ENCODE measurements around the gene MIAT.
A peak's percentile ranks its signal among the peaks of the same experiment; 100 is the strongest.

Gene MIAT

DNA sequence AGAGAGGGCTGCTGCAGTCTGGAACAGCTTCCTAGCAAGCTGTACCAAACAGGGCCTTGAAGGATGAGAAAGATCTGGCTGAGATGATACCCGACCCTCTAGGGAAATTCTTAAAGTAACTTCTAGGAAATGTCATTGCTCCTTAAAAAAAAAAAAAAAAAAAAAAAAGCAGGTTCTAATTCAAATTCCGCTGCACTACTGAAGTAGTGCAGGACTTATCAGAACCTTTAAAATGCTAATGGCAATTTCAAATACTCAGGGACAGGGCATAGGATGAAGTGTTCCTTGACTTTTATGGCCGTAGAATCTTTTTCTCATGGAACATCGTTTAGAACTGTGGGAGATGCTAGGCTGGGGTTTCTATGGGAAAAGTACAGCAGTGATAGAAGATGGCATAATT lies 13.1 kb downstream of the MIAT start:
- DNase-seq, result no peak

DNA sequence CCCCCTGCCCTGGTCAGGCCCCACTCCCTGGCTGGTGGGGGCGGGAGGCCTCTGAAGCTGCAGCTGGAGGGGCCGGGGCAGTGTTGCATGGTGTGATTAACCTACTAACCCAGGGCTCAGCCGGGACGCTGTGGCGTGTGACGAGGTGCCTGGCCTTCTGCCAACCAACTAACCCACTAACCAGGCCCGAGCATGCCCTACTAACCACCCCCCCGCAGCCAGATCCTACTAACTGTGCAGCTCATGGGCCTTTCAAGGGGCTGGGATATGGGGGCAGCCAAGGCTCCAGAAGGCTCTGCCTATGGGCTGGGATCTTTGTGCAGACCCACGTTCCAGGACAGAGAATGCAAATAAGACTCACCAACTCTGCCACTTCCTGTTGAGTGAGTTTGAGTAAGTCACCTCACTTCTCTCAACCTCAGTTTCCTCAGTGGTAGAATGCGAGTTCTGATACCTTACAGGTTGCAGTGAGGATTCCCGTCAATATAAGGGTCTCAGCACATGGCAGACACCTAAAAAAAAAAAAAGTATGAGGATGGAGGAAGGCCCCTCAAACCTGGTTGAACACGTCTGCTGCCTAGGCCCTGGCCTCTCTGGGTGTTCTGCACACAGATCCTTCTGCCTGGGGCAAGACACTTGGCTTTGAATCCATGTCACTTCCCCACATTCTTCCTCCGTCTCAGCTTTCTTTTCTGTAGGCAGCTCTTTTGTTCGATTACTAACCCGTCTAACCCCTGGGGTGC lies 14.1 kb downstream of the MIAT start:
- DNase-seq, result peak; percentile 48

DNA sequence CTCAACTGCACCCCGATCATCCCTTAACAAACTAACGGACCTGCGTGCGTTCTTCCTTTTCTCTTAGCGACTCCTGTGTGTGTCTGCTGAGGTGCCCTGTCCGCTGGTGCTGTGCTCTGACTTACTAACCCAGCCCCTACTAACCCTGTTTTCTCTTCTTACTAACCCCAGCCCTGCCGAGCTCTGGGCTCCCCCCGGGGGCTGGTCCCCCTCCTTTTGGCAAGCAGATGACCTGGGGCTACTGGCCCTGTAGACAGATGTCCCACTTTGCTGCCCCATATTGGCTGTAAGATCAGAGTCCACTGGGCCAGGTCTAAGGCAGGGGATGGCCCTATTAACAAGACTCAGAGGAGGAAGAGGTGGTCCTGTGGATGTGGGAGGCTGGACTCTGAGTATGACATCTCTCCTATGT lies 14.7 kb downstream of the MIAT start:
- no peak for DNase-seq

DNA sequence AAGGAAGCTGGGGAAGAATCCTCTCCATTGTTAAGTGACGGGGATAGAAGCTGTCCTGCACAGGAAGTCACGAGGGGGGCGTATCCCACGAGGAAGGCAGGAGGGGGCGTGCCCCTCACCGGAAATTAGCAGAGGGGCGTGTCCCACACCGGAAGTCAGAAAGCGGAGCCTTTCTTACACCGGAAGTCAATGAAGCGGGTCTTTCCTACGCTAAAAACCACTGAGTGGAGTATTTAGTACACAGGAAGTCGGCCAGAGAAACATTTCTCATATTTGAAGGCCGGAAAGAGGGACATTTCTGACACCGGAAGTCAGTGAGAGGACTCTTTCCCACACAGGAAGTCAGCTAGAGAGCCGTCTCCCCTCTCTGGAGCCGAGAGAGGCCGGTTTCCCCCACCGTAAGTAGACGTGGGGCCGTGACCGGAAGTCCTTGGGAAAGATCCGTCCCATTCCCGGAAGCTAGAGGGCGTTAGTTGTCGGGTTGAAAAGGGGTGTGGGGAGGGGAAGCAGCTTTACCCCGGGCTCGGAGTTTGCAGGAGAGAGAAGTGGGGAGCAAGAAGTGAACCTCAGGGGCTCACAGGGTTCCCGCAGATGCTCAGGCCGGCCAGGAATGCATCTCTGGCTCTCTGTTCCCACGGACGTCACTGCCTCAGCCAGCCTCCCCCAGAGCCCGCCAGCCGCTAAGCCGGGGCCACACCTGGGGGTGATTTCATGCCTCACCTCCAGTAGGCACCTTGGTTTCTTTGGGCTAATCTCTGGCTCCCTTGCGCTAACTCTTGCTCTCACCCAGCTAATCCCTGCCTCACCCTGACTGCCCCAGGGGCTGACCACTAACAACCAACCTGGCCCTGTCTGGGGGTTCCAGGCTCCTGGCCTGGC lies 15.4 kb downstream of the MIAT start:
- DNase-seq, result peak; percentile 98

DNA sequence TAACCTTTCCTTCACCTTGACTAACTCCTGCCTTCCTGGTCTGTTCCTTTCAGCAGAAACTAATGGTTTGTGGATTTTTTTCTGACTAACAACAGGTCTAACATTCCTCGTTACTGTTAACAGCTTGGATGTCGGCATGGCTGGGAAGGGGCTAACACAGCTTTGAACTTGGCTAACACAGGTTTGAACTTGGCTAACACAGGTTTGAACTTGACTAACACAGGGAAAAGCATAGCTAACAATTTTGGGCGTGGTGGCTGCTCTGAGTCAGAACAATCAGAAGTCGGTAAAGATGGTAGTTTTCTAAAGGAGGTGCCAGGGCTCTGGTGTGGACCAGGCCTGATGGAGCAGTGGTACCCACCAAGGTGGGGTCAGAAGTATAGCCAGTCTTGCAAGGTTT lies 16.1 kb downstream of the MIAT start:
- DNase-seq, result peak; percentile 46

DNA sequence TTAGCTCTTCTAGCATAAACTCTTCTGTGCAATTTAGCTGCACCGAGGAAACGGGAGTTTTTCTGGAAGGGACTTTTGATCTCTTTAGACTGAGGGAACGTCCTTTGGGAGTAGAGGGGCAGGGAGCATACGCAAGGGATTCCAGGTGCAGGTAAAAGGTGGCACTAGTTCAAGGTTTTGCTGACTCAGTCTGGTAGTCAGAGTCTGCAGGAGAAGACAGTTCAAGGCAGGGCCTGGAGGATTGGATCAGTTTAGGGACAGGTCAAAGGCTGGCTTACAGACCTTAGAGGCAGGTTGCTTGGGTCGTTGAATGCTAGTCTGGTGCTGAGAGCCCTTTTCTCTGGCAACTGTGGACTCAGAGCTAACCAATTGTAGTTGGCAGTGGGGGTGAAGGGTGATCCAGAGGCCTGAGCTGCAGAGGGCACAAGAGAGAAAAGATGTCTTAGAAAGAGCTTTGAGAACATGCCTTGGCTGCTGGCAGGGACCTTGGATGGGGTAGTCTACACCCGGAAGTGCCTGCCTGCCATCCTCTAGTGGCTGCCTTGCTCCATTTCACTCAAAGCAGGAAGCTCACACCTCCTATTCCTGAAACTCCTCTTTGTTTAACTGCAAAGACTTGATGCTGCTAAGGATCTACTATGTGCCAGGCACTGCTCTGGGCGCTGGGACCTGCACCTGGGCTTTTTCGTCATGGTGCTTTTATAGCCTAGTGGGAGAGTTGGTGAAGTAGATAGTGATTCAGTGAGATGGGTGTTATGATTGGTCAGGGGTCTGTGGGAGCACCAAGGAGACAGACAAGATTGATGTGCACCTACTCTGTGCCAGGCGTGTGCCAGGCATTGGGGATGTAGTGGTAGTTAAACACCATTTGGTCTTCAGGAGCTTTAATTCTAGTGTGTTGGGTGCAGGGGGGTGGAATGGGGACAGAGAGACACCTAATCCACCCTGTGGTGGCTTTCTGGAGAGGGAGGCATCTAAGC lies 17.1 kb downstream of the MIAT start:
- DNase-seq, result peak; percentile 48

DNA sequence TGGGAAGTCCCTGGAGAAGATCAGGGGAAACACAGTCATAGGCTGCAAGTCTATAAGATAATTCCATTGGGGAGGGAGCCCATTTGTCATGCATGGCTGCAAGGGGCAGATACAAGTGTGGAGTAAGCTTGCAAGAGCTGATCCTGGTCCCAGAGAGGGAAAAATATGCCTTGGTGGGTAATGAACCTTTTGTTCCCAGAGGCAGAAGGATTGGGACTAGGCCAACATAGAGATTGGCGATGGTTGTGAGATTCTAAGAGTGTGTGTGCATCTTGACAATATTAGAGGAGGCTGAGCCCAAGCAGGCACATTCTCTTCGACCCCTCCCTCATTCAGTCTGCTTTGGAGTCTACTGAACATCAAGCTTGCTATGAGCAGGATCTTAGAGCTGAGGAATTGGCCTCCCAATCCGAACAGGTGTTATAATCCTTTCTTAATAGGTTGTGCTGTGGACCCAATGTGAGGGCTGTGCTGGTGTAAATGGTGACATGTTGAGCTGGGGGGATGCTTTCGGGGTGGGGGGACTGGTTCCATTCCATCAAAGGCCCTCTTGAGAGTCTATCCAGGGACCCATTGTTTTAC lies 18.4 kb downstream of the MIAT start:
- no peak for DNase-seq

DNA sequence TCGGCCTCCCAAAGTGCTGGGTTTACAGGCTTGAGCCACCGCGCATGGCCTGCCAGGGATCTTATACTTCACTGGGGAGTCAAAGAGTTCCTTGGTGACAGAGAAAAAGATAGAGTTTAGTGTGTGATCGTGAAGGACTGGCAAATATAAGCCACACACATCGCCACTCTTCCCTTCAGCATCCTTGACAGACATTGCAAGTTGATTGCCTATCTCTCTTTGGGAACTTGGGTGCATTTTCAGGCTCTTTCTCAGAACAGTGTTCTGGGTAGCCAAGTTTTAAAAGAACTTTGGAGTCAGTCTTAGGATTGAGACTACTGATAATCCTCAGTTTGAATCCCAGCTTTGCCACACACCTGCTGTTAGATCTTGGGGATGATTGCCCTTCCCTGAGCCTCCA lies 19.8 kb downstream of the MIAT start:
- no peak for DNase-seq

DNA sequence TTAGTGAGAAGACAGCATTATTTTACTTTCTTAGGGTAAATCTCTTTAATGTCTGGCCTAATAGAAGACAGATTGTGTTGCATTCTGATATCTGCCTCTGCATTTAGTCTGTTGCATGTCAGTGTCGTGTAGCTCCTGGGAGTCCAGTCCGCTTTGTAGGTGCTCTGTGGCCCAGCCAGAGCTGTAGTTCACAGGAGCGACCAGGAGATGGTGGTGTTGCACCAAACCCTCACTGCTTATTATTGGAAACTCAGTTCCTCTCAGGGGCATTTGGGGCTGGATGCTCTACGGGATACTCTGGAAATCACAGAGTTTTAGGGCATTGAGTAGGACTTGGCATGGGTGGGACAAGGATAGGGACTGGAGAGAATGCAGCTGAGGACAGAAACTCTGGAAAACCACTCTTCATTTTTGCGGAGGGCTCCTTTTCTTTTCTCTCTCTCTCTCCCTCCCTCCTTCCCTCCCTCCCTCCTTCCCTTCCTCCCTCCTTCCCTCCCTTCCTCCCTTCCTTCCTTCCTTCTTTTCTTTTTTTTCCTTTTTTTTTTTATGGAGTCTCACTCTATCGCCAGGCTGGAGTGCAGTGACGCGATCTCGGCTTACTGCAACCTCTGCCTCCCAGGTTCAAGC lies 21.7 kb downstream of the MIAT start:
- peak; percentile 89 for DNase-seq

DNA sequence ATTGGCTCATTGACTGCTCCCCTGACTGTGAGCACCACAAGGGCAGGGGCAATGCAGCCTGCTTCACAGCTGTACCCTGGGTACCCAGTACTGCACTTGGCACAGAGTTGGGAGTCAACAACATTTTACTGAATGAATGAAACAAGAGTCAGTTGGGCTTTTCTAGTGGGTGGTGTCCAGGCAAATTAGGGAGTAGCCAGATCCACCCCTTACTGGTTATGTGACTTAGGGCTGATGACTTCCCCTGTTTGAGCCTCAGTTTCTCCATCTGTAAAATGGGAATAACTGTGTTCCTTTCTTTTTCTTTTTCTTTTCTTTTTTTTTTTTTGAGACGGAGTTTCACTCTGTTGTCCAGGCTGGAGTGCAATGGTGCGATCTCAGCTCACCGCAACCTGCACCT lies 23.1 kb downstream of the MIAT start:
- no peak for DNase-seq

DNA sequence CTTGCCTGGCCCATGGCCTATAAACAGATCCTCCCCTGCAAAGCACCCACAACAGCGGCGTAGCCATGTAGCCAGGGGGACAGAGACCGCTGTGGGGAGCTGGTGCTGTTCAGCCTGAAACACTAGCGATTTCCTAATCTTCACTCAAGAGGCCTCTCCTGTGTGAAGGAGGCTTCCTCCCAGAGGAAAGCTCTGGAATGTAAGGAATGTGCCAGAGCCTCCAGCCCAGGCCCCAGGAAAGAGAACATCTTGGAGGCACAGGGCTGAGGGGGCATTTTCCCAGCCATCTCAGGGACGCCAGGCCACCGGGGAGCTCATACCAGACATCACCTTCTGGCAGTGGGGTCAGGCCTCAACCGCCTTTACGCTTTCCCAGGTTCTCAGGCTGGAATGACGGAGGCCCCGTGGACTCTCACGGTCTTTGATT lies 24.0 kb downstream of the MIAT start:
- DNase-seq, result no peak

DNA sequence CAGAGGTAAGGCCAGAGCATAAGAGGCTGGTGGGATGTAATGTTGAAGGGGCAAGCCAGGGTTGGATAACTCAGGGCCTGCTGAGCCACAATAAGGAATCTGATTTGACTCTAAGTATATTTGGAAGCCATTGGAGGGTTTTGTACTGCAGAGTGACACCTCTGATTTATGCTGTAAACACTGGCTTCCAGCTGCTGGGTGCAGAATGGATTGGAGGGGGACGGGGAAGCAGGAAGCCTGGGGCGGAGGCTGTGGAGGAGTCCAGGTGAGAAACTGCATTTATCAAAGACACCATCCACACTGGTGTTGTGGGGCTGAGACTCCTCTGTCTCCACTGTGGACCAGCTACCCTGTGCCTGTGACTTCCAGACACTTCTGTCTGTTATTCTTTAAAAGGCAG lies 26.8 kb downstream of the MIAT start:
- no peak for DNase-seq

DNA sequence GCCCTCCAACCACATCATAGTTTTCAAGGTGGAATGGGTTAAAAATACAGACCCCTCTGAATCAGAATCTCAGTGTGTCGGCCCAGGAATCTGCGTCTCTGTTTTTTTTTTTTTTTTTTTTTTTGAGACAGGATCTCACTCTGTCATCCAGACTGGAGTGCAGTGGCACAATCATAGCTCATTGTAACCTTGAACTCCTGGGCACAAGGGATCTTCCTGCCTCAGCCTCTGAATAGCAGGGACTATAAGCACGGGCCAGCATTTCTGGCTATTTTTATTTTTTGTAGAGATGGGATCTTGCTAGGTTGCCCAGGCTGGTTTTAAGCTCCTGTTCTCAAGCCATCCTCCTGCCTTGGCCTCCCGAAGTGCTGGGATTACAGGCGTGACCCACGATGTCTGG lies 28.2 kb downstream of the MIAT start:
- no peak for DNase-seq

DNA sequence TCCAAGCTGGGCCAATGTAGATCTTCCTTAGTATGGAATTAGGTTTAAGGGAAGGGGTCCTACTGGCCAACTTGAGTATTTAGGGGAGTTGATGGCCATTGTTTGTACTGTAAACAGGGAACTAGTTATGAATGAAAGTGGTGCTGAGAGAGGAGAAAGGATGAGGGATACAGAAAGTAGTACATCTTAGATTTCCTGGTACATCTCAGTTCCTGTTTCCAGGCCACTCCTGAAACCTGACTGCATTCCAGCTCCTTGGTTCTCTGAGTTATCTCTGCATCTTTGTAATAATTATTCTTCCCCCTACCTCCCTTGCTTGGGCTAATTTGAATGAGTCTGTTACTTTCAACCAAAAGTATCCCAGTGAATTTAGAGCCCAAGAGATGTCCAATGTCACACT lies 30.1 kb downstream of the MIAT start:
- DNase-seq, result no peak

DNA sequence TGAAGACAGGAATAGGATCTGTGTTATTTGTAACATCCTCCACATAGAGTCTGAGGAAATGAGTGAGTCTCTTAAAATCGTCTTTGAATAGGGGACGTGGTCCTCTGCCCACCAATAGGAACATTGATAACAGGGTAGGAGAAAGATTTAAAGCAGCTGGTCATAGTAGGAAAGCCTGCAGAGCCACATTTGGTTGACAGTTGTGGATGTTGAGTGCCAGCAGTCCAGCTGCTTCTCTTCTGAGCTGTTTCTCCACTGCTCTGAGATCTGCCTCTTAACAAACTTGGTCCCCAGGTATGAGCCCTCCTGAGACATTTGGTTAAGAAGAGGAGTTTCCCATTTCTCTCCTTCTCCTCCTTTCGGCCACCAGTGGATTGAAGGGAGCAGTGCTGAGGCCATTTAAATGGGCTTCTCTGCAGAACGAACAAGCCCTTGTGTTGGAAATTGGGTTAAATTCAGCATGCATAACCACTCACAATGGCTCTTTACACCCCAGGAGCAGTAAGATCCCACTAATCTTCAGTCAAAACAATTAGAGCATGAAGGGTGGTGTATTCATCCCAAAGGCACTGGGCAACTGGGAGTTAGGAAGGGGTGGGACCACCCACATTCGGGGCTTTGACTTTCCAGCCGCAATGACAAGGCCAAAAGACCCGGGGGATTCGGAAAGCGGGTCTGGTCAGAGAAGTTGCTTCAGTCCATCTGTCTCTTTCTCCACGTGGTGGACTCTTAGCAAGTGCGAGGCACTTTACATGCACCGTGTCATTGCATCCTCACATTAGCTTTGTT lies 32.3 kb downstream of the MIAT start:
- no peak for DNase-seq

DNA sequence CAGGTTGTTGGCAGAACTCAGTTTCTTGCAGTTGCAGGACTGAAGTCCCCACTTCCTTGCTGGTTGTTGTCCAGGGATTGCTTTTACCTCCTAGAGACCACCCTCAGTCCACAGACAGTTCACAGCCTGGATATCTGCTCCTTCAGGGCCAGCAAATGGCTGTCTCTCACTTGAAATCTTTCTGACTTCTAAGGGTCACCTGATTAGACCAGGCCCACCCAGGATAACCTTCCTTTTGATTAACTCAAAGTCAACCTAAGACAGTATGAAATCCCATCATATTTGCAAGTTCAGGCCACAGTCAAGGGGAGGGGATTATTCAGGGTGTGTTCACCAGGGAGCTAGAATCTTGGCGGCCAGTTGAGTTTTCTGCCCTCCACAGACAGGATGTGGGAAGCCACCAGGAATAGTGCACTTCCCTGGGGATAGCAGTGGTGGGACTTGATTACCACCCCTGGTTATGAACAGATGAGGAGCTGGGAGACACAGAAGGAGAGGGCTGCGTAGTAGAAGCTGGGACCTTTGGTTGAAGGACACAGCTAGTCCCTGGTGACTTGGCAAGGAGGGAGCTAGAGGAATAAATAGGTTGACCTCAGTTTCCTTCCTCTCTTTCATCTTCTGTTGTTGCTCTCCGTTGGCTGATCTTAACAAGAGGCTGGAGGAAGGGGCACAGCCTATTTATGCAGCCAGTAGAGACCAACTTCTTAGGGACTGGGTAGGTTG lies 33.4 kb downstream of the MIAT start:
- DNase-seq, result no peak

DNA sequence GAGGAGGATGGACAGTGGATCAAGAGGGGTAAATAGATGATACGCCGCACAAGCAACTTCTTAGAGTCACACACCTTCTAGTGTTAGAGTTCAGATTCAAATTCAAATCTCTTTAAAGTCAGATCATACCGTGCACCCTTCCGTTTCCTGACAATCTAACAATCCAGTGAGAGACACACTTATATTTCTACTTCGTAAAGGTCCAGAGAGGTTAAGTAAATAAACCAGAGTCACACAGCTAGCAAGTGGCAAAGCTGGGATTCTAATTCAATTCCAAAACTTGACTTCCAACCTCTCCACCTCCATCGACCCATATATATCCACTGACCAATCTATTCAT lies 34.0 kb downstream of the MIAT start:
- DNase-seq, result no peak

DNA sequence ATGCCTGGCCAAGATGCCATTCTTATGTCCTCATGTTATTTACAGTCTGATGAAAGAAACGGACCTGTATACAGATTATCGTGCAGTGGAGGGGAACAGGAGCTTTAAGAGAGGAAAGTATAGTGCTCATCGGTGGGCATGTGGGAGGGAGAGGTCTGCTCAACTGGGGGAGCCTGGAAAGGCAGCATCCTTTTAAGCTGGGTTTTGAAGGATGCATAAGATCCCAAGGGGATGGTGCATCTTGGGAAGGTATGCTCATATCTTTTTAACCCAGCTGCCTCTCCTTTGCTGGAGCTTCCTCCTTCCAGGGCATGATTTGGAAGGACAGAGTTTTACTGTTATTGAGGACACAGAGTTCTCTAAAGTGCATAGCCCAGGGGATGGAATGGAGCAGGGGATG lies 34.8 kb downstream of the MIAT start:
- DNase-seq, result no peak

DNA sequence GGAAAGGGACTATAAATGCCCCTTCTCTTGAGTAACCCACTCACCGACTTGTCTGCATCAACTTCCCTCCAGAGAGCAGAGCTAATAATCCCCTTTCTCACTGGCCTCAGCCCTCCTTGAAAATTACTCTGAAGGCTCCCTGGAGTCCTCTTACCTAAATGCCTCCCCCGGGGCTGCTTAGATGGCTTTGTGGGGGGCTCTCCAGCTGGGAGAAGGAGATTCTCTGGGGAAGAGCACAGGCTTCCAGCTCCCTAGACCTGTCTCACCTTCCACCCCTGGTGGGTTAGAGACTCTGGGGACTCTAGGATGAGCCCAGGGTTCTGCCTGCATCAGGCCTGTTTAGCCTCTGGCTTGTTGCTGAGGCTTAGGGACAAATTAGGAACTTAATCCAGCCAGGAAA lies 39.8 kb downstream of the MIAT start:
- no peak for DNase-seq

DNA sequence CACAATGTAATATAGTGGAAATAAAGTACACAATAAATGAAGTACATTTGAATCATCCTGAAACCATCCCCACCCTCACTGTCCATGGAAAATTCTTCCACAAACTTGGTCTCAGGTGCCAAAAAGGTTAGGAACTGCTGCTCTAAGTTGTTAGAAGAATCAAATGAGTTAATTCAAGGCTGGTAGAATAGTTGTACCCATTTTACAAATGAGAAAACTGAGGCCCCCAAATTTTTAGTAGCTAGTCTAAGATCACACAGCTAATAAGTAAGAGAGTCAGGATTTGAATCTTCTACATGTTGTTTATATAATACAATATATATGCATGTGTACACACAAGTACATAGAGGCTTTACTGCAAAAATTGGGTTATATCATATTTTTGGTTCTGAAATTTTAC lies 43.1 kb downstream of the MIAT start:
- no peak for DNase-seq

DNA sequence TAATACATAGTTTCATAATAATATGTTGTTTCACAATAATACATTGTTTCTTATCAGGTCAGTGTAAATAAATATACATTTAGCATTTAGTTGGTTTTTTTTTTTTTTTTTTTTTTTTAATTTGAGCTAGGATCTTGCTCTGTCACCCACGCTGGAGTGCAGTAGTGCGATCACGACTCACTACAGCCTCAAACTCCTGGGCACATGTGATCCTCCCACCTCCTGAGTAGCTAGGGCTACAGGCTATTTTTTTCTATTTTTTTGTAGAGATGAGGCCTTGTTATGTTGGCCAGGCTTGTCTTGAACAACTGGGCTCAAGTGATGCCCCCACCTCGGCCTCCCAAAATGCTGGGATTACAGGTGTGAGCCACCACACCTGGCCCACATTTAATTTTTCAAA lies 43.5 kb downstream of the MIAT start:
- DNase-seq, result no peak

All from hematopoietic multipotent progenitor cell treated with erythropoietin and hydrocortisone succinate and interleukin-3 and kit ligand, for 6 days (in vitro differentiated cells).